Measurements from ENCODE around the gene RAD51B. TPM values are rescaled to one million over a fixed set of nuclear protein-coding genes. Genes with fewer than 3 reads are reported as not detected.

Gene RAD51B
- total RNA-seq, 1 experiment from 2014 or later: 8.5 TPM

DNA sequence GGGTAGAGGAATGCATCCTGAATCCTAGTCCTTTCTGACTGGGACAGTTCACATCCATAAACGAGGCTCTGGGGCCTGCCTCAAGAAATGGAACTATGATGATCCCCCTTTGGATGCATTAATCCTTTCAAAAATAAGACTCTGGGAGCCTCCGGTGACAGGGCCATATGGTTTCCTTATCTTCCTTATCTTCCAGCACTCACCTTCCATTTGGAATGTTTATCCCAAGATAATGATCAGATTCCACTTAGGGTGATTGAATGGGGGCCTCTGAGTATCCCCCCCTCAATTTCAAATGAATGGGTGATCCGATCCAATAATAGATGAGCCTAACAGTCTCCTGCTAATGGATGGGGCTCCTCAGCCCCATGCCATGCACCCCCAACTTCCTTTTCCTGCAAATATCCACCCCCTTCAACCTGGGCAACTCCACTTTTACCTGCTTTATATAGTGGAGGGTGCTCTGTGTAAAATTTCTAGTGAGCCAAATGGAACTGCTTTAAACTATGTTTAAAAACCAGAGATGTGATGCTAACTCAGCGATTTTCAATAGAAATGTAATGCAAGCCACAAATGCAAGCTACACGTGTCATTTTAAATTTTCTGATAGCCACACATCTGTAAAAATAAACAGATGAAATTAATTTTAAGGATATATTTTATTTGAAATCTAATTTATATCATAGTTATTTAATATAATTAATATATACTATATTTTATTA is 815.5 kb downstream of the RAD51B start:
- no peak for TF ChIP-seq POLR2AphosphoS5 (IDR thresholded peaks at IDR 0.05; ENCODE audit: low read depth, low read length)
- no peak for TF ChIP-seq TCF7L2 (IDR thresholded peaks at IDR 0.05; ENCODE audit: low read depth, low read length)
- TF ChIP-seq, protein P1, sequence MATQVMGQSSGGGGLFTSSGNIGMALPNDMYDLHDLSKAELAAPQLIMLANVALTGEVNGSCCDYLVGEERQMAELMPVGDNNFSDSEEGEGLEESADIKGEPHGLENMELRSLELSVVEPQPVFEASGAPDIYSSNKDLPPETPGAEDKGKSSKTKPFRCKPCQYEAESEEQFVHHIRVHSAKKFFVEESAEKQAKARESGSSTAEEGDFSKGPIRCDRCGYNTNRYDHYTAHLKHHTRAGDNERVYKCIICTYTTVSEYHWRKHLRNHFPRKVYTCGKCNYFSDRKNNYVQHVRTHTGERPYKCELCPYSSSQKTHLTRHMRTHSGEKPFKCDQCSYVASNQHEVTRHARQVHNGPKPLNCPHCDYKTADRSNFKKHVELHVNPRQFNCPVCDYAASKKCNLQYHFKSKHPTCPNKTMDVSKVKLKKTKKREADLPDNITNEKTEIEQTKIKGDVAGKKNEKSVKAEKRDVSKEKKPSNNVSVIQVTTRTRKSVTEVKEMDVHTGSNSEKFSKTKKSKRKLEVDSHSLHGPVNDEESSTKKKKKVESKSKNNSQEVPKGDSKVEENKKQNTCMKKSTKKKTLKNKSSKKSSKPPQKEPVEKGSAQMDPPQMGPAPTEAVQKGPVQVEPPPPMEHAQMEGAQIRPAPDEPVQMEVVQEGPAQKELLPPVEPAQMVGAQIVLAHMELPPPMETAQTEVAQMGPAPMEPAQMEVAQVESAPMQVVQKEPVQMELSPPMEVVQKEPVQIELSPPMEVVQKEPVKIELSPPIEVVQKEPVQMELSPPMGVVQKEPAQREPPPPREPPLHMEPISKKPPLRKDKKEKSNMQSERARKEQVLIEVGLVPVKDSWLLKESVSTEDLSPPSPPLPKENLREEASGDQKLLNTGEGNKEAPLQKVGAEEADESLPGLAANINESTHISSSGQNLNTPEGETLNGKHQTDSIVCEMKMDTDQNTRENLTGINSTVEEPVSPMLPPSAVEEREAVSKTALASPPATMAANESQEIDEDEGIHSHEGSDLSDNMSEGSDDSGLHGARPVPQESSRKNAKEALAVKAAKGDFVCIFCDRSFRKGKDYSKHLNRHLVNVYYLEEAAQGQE (IDR thresholded peaks at IDR 0.05; ENCODE audit: insufficient read depth in 1 of 2, low read depth in 2 of 2, low read length in 1 of 2): no peak
- TF ChIP-seq SIN3A (IDR thresholded peaks at IDR 0.05; ENCODE audit: borderline replicate concordance, insufficient read depth, low read depth, low read length): no peak
- TF ChIP-seq, protein P2, sequence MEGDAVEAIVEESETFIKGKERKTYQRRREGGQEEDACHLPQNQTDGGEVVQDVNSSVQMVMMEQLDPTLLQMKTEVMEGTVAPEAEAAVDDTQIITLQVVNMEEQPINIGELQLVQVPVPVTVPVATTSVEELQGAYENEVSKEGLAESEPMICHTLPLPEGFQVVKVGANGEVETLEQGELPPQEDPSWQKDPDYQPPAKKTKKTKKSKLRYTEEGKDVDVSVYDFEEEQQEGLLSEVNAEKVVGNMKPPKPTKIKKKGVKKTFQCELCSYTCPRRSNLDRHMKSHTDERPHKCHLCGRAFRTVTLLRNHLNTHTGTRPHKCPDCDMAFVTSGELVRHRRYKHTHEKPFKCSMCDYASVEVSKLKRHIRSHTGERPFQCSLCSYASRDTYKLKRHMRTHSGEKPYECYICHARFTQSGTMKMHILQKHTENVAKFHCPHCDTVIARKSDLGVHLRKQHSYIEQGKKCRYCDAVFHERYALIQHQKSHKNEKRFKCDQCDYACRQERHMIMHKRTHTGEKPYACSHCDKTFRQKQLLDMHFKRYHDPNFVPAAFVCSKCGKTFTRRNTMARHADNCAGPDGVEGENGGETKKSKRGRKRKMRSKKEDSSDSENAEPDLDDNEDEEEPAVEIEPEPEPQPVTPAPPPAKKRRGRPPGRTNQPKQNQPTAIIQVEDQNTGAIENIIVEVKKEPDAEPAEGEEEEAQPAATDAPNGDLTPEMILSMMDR (IDR thresholded peaks at IDR 0.05): no peak
- H3K4me1 ChIP-seq (ENCODE audit: control insufficient read depth, insufficient read depth, low read length): no peaks in the 10 kb centered on the region
- no peak overlapping the region for H3K27ac ChIP-seq (ENCODE audit: low read length)
- DNase-seq (ENCODE audit: low read depth, low spot score): no peak
- no peaks in the 10 kb centered on the region for H3K27me3 ChIP-seq (ENCODE audit: control insufficient read depth, insufficient read depth, low read length)
- no peak for ATAC-seq
- no peak overlapping the region for H3K4me3 ChIP-seq (ENCODE audit: low read depth in 2 of 2, low read length in 2 of 2)
- in situ Hi-C loops (cut with HindIII; ENCODE audit: low pct_unique_long_range_greater_than_20kb, low sequenced_read_pairs): no loop called here
- ChIA-PET POLR2A (no interaction called here), CTCF (no interaction called here)
- no TSS peak for BruUV-seq (replicated peaks)
- no peaks in the 10 kb centered on the region for H3K36me3 ChIP-seq (ENCODE audit: control insufficient read depth, insufficient read depth, low read length)
- no peaks in the 10 kb centered on the region for H3K9me3 ChIP-seq (ENCODE audit: control insufficient read depth, insufficient read depth, low read depth, low read length)
- intact Hi-C loops (cut with micrococcal nuclease; ENCODE audit: unreplicated experiment): no loop called here

DNA sequence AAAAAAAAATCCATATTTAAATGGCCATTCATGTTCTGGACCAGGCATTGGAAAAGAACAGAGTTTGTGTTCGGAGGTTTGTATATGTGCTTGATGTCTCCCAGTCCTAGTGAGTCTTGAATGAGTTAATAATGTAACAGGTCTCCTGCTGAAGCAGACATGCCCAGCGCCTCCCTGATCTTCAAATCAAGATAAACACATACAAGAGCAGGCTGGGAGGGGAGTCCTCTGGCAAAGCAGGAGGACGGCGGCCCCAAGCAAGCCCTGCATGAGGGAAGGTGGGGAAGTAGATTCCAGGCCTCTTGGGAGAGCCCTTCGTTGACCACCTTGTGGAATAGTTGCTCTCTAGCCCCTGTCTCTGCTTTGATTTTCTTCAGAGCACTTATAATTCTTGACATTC is 817.0 kb downstream of the RAD51B start:
- H3K4me1 ChIP-seq (ENCODE audit: control insufficient read depth, insufficient read depth, low read length): no peaks in the 10 kb centered on the region
- H3K36me3 ChIP-seq (ENCODE audit: control insufficient read depth, insufficient read depth, low read length): no peaks in the 10 kb centered on the region
- no peak overlapping the region for H3K4me3 ChIP-seq (ENCODE audit: low read depth in 2 of 2, low read length in 2 of 2)
- ChIA-PET CTCF (no interaction called here), POLR2A (no interaction called here)
- ATAC-seq (no peak), DNase-seq (ENCODE audit: low read depth, low spot score) (no peak)
- no TSS peak for BruUV-seq (replicated peaks)
- intact Hi-C loops (cut with micrococcal nuclease; ENCODE audit: unreplicated experiment) (no loop called here), in situ Hi-C loops (cut with HindIII; ENCODE audit: low pct_unique_long_range_greater_than_20kb, low sequenced_read_pairs) (no loop called here)
- no peaks in the 10 kb centered on the region for H3K27me3 ChIP-seq (ENCODE audit: control insufficient read depth, insufficient read depth, low read length)
- TF ChIP-seq, protein P1 (IDR thresholded peaks at IDR 0.05; ENCODE audit: insufficient read depth in 1 of 2, low read depth in 2 of 2, low read length in 1 of 2): no peak
- TF ChIP-seq, protein P2 (IDR thresholded peaks at IDR 0.05): no peak
- no peak for TF ChIP-seq SIN3A (IDR thresholded peaks at IDR 0.05; ENCODE audit: borderline replicate concordance, insufficient read depth, low read depth, low read length)
- TF ChIP-seq POLR2AphosphoS5 (IDR thresholded peaks at IDR 0.05; ENCODE audit: low read depth, low read length): no peak
- no peak for TF ChIP-seq TCF7L2 (IDR thresholded peaks at IDR 0.05; ENCODE audit: low read depth, low read length)
- H3K27ac ChIP-seq (ENCODE audit: low read length): no peak overlapping the region
- peaks cover 5% of the 10 kb centered on the region; the same call in 1 of the 2 replicates for H3K9me3 ChIP-seq (ENCODE audit: control insufficient read depth, insufficient read depth, low read depth, low read length)
